ENCODE measurements around the gene LRRC8E.

GRCh38 chr19:7907544-7907943, 19.2 kb downstream of the LRRC8E start:
- TF ChIP-seq POLR2AphosphoS5 (IDR thresholded peaks at IDR 0.05) (no peak), CTCF (IDR thresholded peaks at IDR 0.05) (no peak), POLR2A (IDR thresholded peaks at IDR 0.05) (no peak)

Measured in stomach (tissue), 4 donors.